OCI-LY3 (cell line): Measurements from ENCODE around the gene APBA3.

Experiments
- H2AFZ ChIP-seq: fragments of 200-600, 300-600 bp; shearing (Covaris generic); 2 replicates; pipeline ENCODE4 v1.6.0; 2014; ENCODE audit warnings: antibody characterized with exemption, low read depth, low read length
- H3K27ac ChIP-seq: fragments of 200-600, 300-600 bp; sonication (generic); 2 replicates; pipeline ENCODE4 v1.5.1; 2014; ENCODE audit warnings: mild to moderate bottlenecking, low read length, moderate library complexity, mixed read lengths
- H3K27me3 ChIP-seq: fragments of 200-600, 300-600 bp; sonication (generic); 2 replicates; pipeline ENCODE4 v1.6.1; 2014; ENCODE audit warnings: low read depth, low read length, mixed read lengths
- H3K36me3 ChIP-seq: fragments of 200-600, 300-600 bp; sonication (generic); replicated peaks from 2 replicates; pipeline ENCODE3; 2014; ENCODE audit warnings: low read depth, low read length, mixed read lengths
- H3K4me1 ChIP-seq: fragments of 300-600, 200-600 bp; sonication (generic); 2 replicates; pipeline ENCODE4 v1.6.1; 2014; ENCODE audit warnings: low read length, mixed read lengths
- H3K4me2 ChIP-seq: fragments of 200-600, 300-600 bp; sonication (generic); 2 replicates; pipeline ENCODE4 v1.6.1; 2014; ENCODE audit warnings: low read length, mixed read lengths
- H3K4me3 ChIP-seq: fragments of 300-600, 200-600 bp; sonication (generic); 2 replicates; pipeline ENCODE4 v1.5.1; 2014; ENCODE audit warnings: antibody characterized with exemption, mild to moderate bottlenecking, low read length, moderate library complexity
- H3K79me2 ChIP-seq: fragments of 300-600, 200-600 bp; shearing (Covaris generic); 2 replicates; pipeline ENCODE4 v1.6.1; 2014; ENCODE audit warnings: mild to moderate bottlenecking, low read length, mixed read lengths
- H3K9ac ChIP-seq: fragments of 300-600, 200-600 bp; shearing (Covaris generic); 2 replicates; pipeline ENCODE4 v1.6.0; 2014; ENCODE audit warnings: mild to moderate bottlenecking, low read length, moderate library complexity
- H3K9me3 ChIP-seq: fragments of 200-600, 300-600 bp; shearing (Covaris generic); 2 replicates; pipeline ENCODE4 v1.6.1; 2014; ENCODE audit warnings: low read length, mixed read lengths; ENCODE audit not compliant: insufficient read depth
- H4K20me1 ChIP-seq: fragments of 200-600, 300-600 bp; sonication (generic); 2 replicates; pipeline ENCODE4 v1.6.1; 2016; ENCODE audit warnings: low read length, mixed read lengths; ENCODE audit not compliant: insufficient read depth
- EZH2phosphoT487 ChIP-seq: fragments of 200-600 bp; shearing (Covaris generic); IDR thresholded peaks from 2 replicates; pipeline ENCODE4 v1.6.1; 2018; ENCODE audit warnings: antibody characterized with exemption, mixed run types, low read depth
- TF ChIP-seq, protein P1 (sequence below): fragments of 200-600, 300-600 bp; sonication (generic); IDR thresholded peaks from 2 replicates; pipeline ENCODE4 v1.5.1; 2014; ENCODE audit warnings: antibody characterized with exemption, low read length, low read depth

The APBA3 gene

DNA sequence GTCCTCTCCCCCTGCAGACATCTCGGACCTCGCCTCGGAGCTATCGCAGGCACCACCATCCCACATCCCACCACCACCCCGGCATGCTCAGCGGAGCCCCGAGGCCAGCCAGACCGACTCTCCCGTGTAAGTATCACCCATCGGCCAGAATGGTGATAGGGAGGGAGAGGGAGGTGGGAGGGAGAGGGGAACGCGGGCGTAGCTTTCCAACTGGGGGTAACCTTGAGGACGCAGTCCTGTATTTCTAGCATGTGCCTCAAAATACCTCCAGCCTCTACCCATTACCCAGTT, 27.2 kb downstream of the APBA3 start:
- H3K79me2 ChIP-seq: no peaks in the 10 kb centered on the region
- H3K9ac ChIP-seq: no peak overlapping the region
- no peak for TF ChIP-seq EZH2phosphoT487
- TF ChIP-seq, protein P1, sequence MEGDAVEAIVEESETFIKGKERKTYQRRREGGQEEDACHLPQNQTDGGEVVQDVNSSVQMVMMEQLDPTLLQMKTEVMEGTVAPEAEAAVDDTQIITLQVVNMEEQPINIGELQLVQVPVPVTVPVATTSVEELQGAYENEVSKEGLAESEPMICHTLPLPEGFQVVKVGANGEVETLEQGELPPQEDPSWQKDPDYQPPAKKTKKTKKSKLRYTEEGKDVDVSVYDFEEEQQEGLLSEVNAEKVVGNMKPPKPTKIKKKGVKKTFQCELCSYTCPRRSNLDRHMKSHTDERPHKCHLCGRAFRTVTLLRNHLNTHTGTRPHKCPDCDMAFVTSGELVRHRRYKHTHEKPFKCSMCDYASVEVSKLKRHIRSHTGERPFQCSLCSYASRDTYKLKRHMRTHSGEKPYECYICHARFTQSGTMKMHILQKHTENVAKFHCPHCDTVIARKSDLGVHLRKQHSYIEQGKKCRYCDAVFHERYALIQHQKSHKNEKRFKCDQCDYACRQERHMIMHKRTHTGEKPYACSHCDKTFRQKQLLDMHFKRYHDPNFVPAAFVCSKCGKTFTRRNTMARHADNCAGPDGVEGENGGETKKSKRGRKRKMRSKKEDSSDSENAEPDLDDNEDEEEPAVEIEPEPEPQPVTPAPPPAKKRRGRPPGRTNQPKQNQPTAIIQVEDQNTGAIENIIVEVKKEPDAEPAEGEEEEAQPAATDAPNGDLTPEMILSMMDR: no peak
- H3K4me2 ChIP-seq: no peak overlapping the region
- H3K27ac ChIP-seq: no peak overlapping the region
- H2AFZ ChIP-seq: no peak overlapping the region
- H3K27me3 ChIP-seq: no peaks in the 10 kb centered on the region
- H3K36me3 ChIP-seq: no peaks in the 10 kb centered on the region
- H4K20me1 ChIP-seq: no peaks in the 10 kb centered on the region
- no peaks in the 10 kb centered on the region for H3K4me1 ChIP-seq
- no peaks in the 10 kb centered on the region for H3K9me3 ChIP-seq
- no peak overlapping the region for H3K4me3 ChIP-seq

DNA sequence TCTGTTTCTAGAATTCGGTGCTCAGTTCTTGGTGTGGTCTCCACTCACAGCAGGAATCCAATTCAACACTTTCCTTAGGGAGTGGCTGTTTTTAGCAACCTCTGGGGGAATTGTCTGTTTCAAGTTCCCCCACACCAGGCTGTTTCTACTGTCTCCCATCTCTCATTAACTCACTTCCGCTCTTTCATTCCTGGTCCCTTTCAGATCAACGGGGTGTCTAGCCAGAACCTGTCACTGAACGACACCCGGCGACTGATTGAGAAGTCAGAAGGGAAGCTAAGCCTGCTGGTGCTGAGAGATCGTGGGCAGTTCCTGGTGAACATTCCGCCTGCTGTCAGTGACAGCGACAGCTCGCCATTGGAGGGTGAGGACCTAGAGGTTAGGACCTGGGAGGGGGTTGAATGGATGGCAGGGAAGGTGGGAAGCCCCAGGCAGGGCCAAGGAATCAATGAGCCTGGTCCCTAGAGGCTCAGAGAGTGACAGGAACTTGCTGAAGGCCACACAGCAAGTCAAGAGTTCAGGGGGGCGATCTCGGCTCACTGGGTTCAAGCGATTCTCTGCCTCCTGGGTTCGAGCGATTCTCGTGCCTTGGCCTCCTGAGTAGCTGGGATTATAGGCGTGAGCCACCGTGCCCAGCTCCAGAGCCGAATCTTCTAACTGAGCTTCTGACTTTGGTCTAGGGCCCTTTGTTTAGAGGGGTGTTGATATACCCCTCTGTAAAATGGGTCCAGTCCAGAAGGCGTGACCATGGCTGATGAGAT, 27.8 kb downstream of the APBA3 start:
- Histone ChIP-seq H3K9me3 (no peaks in the 10 kb centered on the region), H3K4me2 (no peak overlapping the region), H3K79me2 (no peaks in the 10 kb centered on the region), H3K27ac (no peak overlapping the region), H3K9ac (no peak overlapping the region), H3K4me1 (no peaks in the 10 kb centered on the region), H2AFZ (no peak overlapping the region), H4K20me1 (no peaks in the 10 kb centered on the region), H3K4me3 (no peak overlapping the region), H3K36me3 (no peaks in the 10 kb centered on the region), H3K27me3 (no peaks in the 10 kb centered on the region)
- TF ChIP-seq, protein P1: no peak
- no peak for TF ChIP-seq EZH2phosphoT487

DNA sequence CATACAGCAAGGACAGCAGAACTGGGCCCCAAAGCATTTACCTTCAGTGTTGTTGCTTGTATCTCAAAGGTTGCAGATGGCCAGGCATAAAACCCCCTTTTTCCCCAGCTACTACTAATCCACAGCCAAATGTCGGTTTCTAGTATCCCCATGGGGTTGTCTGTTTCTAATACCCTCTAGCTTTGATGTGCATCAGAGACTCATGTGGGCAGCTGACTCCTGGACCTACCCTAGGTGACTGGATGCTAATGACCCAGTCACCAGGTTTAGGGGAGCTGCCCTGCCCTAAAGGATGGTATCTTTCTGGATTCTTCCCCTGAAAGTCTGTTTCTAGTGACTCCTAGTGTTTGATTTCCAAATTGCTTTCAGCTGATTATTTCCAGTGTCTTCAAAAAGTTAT, 29.4 kb downstream of the APBA3 start:
- no peak overlapping the region for H2AFZ ChIP-seq
- no peaks in the 10 kb centered on the region for H4K20me1 ChIP-seq
- H3K79me2 ChIP-seq: no peaks in the 10 kb centered on the region
- H3K9ac ChIP-seq: no peak overlapping the region
- H3K36me3 ChIP-seq: no peaks in the 10 kb centered on the region
- no peak overlapping the region for H3K27ac ChIP-seq
- no peaks in the 10 kb centered on the region for H3K27me3 ChIP-seq
- no peaks in the 10 kb centered on the region for H3K9me3 ChIP-seq
- no peak overlapping the region for H3K4me3 ChIP-seq
- no peaks in the 10 kb centered on the region for H3K4me1 ChIP-seq
- TF ChIP-seq, protein P1: no peak
- TF ChIP-seq EZH2phosphoT487: no peak
- no peak overlapping the region for H3K4me2 ChIP-seq

DNA sequence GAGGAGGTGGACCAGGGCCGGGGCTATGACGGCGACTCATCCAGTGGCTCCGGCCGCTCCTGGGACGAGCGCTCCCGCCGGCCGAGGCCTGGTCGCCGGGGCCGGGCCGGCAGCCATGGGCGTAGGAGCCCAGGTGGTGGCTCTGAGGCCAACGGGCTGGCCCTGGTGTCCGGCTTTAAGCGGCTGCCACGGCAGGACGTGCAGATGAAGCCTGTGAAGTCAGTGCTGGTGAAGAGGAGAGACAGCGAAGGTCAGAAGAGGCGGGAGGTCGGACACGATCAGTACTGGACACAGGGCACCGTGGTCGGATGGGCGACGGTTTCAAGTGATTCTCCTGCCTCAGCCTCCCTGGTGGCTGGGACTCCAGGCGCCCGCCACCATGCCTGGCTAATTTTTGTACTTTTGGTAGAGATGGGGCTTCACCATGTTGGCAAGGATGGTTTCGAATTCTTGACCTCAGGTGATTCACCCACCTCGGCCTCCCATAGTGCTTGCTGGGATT, 31.0 kb downstream of the APBA3 start:
- Histone ChIP-seq H2AFZ (no peak overlapping the region), H3K4me2 (no peak overlapping the region), H3K27me3 (peaks cover 4% of the 10 kb centered on the region; the same call in 1 of the 2 replicates), H3K4me1 (no peaks in the 10 kb centered on the region), H3K9ac (no peak overlapping the region), H4K20me1 (no peaks in the 10 kb centered on the region), H3K27ac (no peak overlapping the region), H3K79me2 (no peaks in the 10 kb centered on the region), H3K9me3 (no peaks in the 10 kb centered on the region), H3K4me3 (no peak overlapping the region), H3K36me3 (no peaks in the 10 kb centered on the region)
- TF ChIP-seq, protein P1: no peak
- TF ChIP-seq EZH2phosphoT487: no peak
